Stomach (tissue), 9 donors: ENCODE measurements around the gene ALDH1L2. TPM values are rescaled to one million over a fixed set of nuclear protein-coding genes. Genes with fewer than 3 reads are reported as not detected.

ENCODE experiments used
- DNase-seq, 2 donors: peaks; one replicate each; pipeline versions ENCODE4 v3.0.0 to v3.0.0-alpha.2; 2013 to 2019
- H3K27ac ChIP-seq, 5 donors: fragments of 200-600 bp in 4 of 5; sonication (generic) in 4 of 5; one replicate each; pipeline ENCODE4 v1.5.1; 2013 to 2019; ENCODE audit warnings: mild to moderate bottlenecking in 1 of 5, moderate library complexity in 1 of 5
- H3K27me3 ChIP-seq, 3 donors: fragments of 200-600 bp; sonication (generic); one replicate each; pipeline ENCODE4 v1.5.1; 2017 to 2019; ENCODE audit warnings: mixed run types in 1 of 3
- H3K36me3 ChIP-seq, 4 donors: fragments of 200-600 bp; sonication (generic); 1 replicate in 3 of 4; 2 replicates in 1 of 4; pipeline ENCODE4 v1.5.1; 2016 to 2019
- H3K4me1 ChIP-seq, 4 donors: fragments of 200-600 bp; sonication (generic); one replicate each; pipeline ENCODE4 v1.5.1; 2016 to 2019
- H3K4me3 ChIP-seq, 4 donors: fragments of 200-600 bp; sonication (generic) in 3 of 4; one replicate each; pipeline ENCODE4 v1.5.1; 2016 to 2019; ENCODE audit warnings: mild to moderate bottlenecking in 1 of 4
- H3K9me3 ChIP-seq, 4 donors: fragments of 200-600 bp; sonication (generic); one replicate each; pipeline ENCODE4 v1.5.1; 2016 to 2019
- CTCF ChIP-seq, 7 experiments: fragments of 450-650 bp in 4 of 7; fragments of 200-600 bp in 3 of 7; sonication (generic) in 3 of 7; IDR thresholded peaks; one replicate each; pipeline ENCODE4 v1.5.1; 2016 to 2019; ENCODE audit warnings: antibody characterized with exemption in 7 of 7, control low read depth in 2 of 7, mild to moderate bottlenecking in 1 of 7
- EP300 ChIP-seq: sonication (generic); formaldehyde crosslinking; IDR thresholded peaks from one replicate; pipeline ENCODE4 v1.6.1; 2017; ENCODE audit warnings: antibody characterized with exemption
- POLR2A ChIP-seq, 4 donors: fragments of 450-650 bp; IDR thresholded peaks; one replicate each; pipeline ENCODE4 v1.6.1; 2016; ENCODE audit warnings: antibody characterized with exemption in 4 of 4, control low read depth in 2 of 4, mild to moderate bottlenecking in 1 of 4, moderate library complexity in 1 of 4
- POLR2AphosphoS5 ChIP-seq, 3 donors: sonication (generic); formaldehyde crosslinking; IDR thresholded peaks; one replicate each; pipeline ENCODE4 v1.6.1; 2016; ENCODE audit warnings: antibody characterized with exemption in 3 of 3
- WGBS, 5 donors: extraction: QIAGEN DNeasy Blood & Tissue Kit in 3 of 5; methylation state at CpG; one replicate each; pipeline versions ENCODE4 v1.1.5 to v1.1.7; 2013 to 2018; 5-methylcytosine and 5-hydroxymethylcytosine counted together
- intact Hi-C: fragments of 100-400 bp; cut with DNase I; formaldehyde crosslinking; loops from one replicate; pipeline ENCODE4 v1.15.1; 2023; ENCODE audit warnings: low total_unique reads
- polyA plus RNA-seq, 3 donors: library from polyadenylated mRNA; stranded (reverse); fragments of 200-250 nt; gene quantifications; one replicate each; pipeline ENCODE4 v1.2.3, GENCODE V29; 2013
- total RNA-seq, 5 donors: library from RNA; depleted of rRNA; stranded (reverse); fragments of >200 nt; gene quantifications; one replicate each; pipeline versions ENCODE4 v1.1.0 to v1.2.3, GENCODE V29; 2014 to 2016
- donor health status: healthy with polysubstance abuse.
- donor health status: Bipolar disorder and iron deficiency.
- donor health status: healthy.

The ALDH1L2 gene
- total and polyA plus RNA-seq, 8 donors: 0.58 to 8.9 (median 1.7) TPM

GRCh38 chr12:105106621-105107020 lies 22.4 kb upstream of the ALDH1L2 start:
- Histone ChIP-seq H3K4me1 (peaks cover 18 to 41% (median 32%) of the 10 kb centered on the region in 4 donors), H3K4me3 (peak overlapping the region; percentile 74 to 97 (median 84)), H3K9me3 (no peaks in the 10 kb centered on the region), H3K27me3 (no peaks in the 10 kb centered on the region), H3K36me3 (peaks cover 0 to under 1% (median 0%) of the 10 kb centered on the region in 4 donors), H3K27ac (peak overlapping the region in 3 of 5 donors; percentile 96 to 97 (median 96))
- intact Hi-C loops: no loop called here
- 15 to 40% (median 28%) methylated on average over 7 of the region's 7 CpGs for WGBS, 5 donors
- DNase-seq: peak in 1 of 2 donors; percentile 38
- TF ChIP-seq CTCF (IDR thresholded peaks at IDR 0.05): no peak
- no peak for TF ChIP-seq POLR2A (IDR thresholded peaks at IDR 0.05)
- no peak for TF ChIP-seq POLR2AphosphoS5 (IDR thresholded peaks at IDR 0.05)
- no peak for TF ChIP-seq EP300

GRCh38 chr12:105104762-105105161 lies 20.5 kb upstream of the ALDH1L2 start:
- Histone ChIP-seq H3K9me3 (no peaks in the 10 kb centered on the region), H3K4me1 (peaks cover 12 to 35% (median 20%) of the 10 kb centered on the region in 4 donors), H3K4me3 (no peak overlapping the region), H3K36me3 (no peaks in the 10 kb centered on the region), H3K27me3 (no peaks in the 10 kb centered on the region), H3K27ac (no peak overlapping the region)
- 87 to 95% (median 91%) methylated on average over 1 of the region's 1 CpG for WGBS, 5 donors
- intact Hi-C loops: no loop called here
- DNase-seq: no peak
- TF ChIP-seq EP300 (no peak), POLR2A (IDR thresholded peaks at IDR 0.05) (no peak), POLR2AphosphoS5 (IDR thresholded peaks at IDR 0.05) (no peak), CTCF (IDR thresholded peaks at IDR 0.05) (no peak)

- no peak for TF ChIP-seq POLR2A (IDR thresholded peaks at IDR 0.05)
- TF ChIP-seq CTCF (IDR thresholded peaks at IDR 0.05): no peak
- TF ChIP-seq POLR2AphosphoS5 (IDR thresholded peaks at IDR 0.05): no peak
- TF ChIP-seq EP300: no peak
- peaks cover 0 to 20% (median 6%) of the 10 kb centered on the region in 4 donors for H3K4me1 ChIP-seq
- no peak overlapping the region for H3K4me3 ChIP-seq
- no peak for DNase-seq
- intact Hi-C loops: no loop called here
- no peaks in the 10 kb centered on the region for H3K9me3 ChIP-seq
- H3K27me3 ChIP-seq: no peaks in the 10 kb centered on the region
- H3K36me3 ChIP-seq: no peaks in the 10 kb centered on the region
- no peak overlapping the region for H3K27ac ChIP-seq
Measured at GRCh38 chr12:105102673-105103072, 18.4 kb upstream of the ALDH1L2 start.

GRCh38 chr12:105100998-105101397 lies 16.7 kb upstream of the ALDH1L2 start:
- no peak for DNase-seq
- no peak overlapping the region for H3K27ac ChIP-seq
- intact Hi-C loops: no loop called here
- H3K9me3 ChIP-seq: peaks cover 0 to 7% (median 0%) of the 10 kb centered on the region in 4 donors
- TF ChIP-seq POLR2AphosphoS5 (IDR thresholded peaks at IDR 0.05) (no peak), CTCF (IDR thresholded peaks at IDR 0.05) (no peak), EP300 (no peak), POLR2A (IDR thresholded peaks at IDR 0.05) (no peak)
- H3K4me1 ChIP-seq: peaks cover 0 to 12% (median 3%) of the 10 kb centered on the region in 4 donors
- H3K27me3 ChIP-seq: no peaks in the 10 kb centered on the region
- no peak overlapping the region for H3K4me3 ChIP-seq
- H3K36me3 ChIP-seq: no peaks in the 10 kb centered on the region
